Measurements from ENCODE around the gene ADGRB2. TPM values are rescaled to one million over a fixed set of nuclear protein-coding genes. Genes with fewer than 3 reads are reported as not detected.

ADGRB2 gene
- total RNA-seq, 1 experiment from 2014 or later, result 10.9 TPM

GRCh38 chr1:31805318-31805717, 41.2 kb upstream of the ADGRB2 start:
- H2BK15ac ChIP-seq (ENCODE audit: low read depth, low read length), result no peak overlapping the region
- no peaks in the 10 kb centered on the region; the same call in 1 of the 2 replicates for H3K27me3 Mint-ChIP-seq (ENCODE audit: low read depth)

More at GRCh38 chr1:31805318-31805717, 41.2 kb upstream of the ADGRB2 start:
- Histone ChIP-seq H3K14ac (ENCODE audit: insufficient read depth, low read length) (no peak overlapping the region), H2AFZ (ENCODE audit: low read length) (no peak overlapping the region), H4K5ac (ENCODE audit: insufficient read length, low read depth, low read length) (no peak overlapping the region), H3K18ac (ENCODE audit: insufficient read length, low read depth, low read length) (no peak overlapping the region), H4K8ac (replicated peaks; ENCODE audit: insufficient read length, low read depth, low read length) (no peak overlapping the region), H3T11ph (ENCODE audit: low read length) (no peak overlapping the region), H3K79me1 (ENCODE audit: insufficient read depth, low read depth, low read length, poor library complexity, severe bottlenecking) (no peaks in the 10 kb centered on the region), H2BK5ac (ENCODE audit: insufficient read length, low read length) (no peak overlapping the region), H3K27me3 (ENCODE audit: insufficient read depth, low read length) (no peaks in the 10 kb centered on the region), H3K27ac (ENCODE audit: insufficient read length, low read depth, low read length) (no peak overlapping the region), H3K9ac (ENCODE audit: extremely low read depth, insufficient read length, low read length) (no peak overlapping the region), H4K91ac (ENCODE audit: insufficient read length, low read depth, low read length) (no peak overlapping the region), H3K4ac (ENCODE audit: low read depth, low read length) (no peak overlapping the region), H3K23ac (ENCODE audit: insufficient read length, low read depth, low read length) (no peak overlapping the region), H2BK12ac (ENCODE audit: insufficient read length, low read depth, low read length) (no peak overlapping the region), H3K4me1 (ENCODE audit: insufficient read depth, low read length) (no peaks in the 10 kb centered on the region), H3K9me3 (ENCODE audit: control insufficient read depth, low read depth, low read length) (no peaks in the 10 kb centered on the region), H2AK5ac (ENCODE audit: insufficient read length, low read length) (no peak overlapping the region), H3K79me2 (ENCODE audit: insufficient read depth, low read length) (no peaks in the 10 kb centered on the region), H2BK120ac (ENCODE audit: low read depth, low read length, poor library complexity, severe bottlenecking) (no peak overlapping the region), H2BK20ac (ENCODE audit: low read depth, low read length, poor library complexity, severe bottlenecking) (no peak overlapping the region), H3K4me2 (ENCODE audit: insufficient read depth, insufficient read length, low read length) (no peak overlapping the region), H3K23me2 (ENCODE audit: insufficient read length, low read depth, low read length, poor library complexity, severe bottlenecking) (no peaks in the 10 kb centered on the region), H4K20me1 (ENCODE audit: control insufficient read depth, insufficient read depth, insufficient read length) (no peaks in the 10 kb centered on the region), H3K56ac (ENCODE audit: insufficient read length, low read depth, low read length) (no peak overlapping the region)
- H3K4me1 Mint-ChIP-seq, result peaks cover 14 to 21% of the 10 kb centered on the region in 2 experiments
- H3K4me3 Mint-ChIP-seq, result no peak overlapping the region
- DNase-seq, result no peak
- no peak overlapping the region for H3K27ac Mint-ChIP-seq
- peaks cover 4 to 6% of the 10 kb centered on the region in 2 experiments; a peak in 3 of 5 replicates for H3K9me3 Mint-ChIP-seq
- H3K36me3 Mint-ChIP-seq (ENCODE audit: insufficient read depth in 1 of 3, low read depth in 3 of 3), result no peaks in the 10 kb centered on the region
- no peak for TF ChIP-seq CTCF (conservative IDR thresholded peaks at IDR 0.05)
- WGBS (ENCODE audit: extremely low coverage, insufficient read length, low lambda C conversion rate), result no CpG with 5 or more reads among the region's 6 CpGs
